Skeletal muscle satellite cell (primary cell): Measurements from ENCODE around the gene SCUBE1.
"Not testable (repeated sequence)": the region's sequence is repeated elsewhere in the genome, so short reads cannot be mapped to it uniquely, and the experiment has no call there.

ENCODE experiments used
- H3K27me3 ChIP-seq: 2 replicates; pipeline ENCODE4 v1.7.0; 2013; ENCODE audit warnings: low read length; ENCODE audit not compliant: control insufficient read depth, insufficient read depth
- H3K36me3 ChIP-seq: 2 replicates; pipeline ENCODE4 v1.7.0; 2013; ENCODE audit warnings: mild to moderate bottlenecking, control low read depth, low read length; ENCODE audit not compliant: insufficient read depth
- H3K4me1 ChIP-seq: 2 replicates; pipeline ENCODE4 v1.7.0; 2013; ENCODE audit warnings: low read length; ENCODE audit not compliant: control insufficient read depth, insufficient read depth
- H3K4me2 ChIP-seq: 2 replicates; pipeline ENCODE4 v1.7.0; 2013; ENCODE audit warnings: mild to moderate bottlenecking, low read length
- H3K4me3 ChIP-seq: 2 replicates; pipeline ENCODE4 v1.7.0; 2013; ENCODE audit warnings: low read length
- H3K9ac ChIP-seq: 2 replicates; pipeline ENCODE4 v1.7.0; 2013; ENCODE audit warnings: mild to moderate bottlenecking, low read depth, low read length, moderate library complexity
- H3K9me3 ChIP-seq: replicated peaks from 2 replicates; pipeline ENCODE4 v1.7.0; 2013; ENCODE audit warnings: mild to moderate bottlenecking, control low read depth, low read length

SCUBE1 gene

GRCh38 chr22:43288378-43288777 is 54.8 kb downstream of the SCUBE1 start:
- Histone ChIP-seq H3K36me3 (no peaks in the 10 kb centered on the region), H3K4me3 (no peak overlapping the region), H3K9me3 (no peaks in the 10 kb centered on the region), H3K4me2 (no peak overlapping the region), H3K27me3 (peaks cover 65% of the 10 kb centered on the region), H3K4me1 (no peaks in the 10 kb centered on the region), H3K9ac (no peak overlapping the region)

DNA sequence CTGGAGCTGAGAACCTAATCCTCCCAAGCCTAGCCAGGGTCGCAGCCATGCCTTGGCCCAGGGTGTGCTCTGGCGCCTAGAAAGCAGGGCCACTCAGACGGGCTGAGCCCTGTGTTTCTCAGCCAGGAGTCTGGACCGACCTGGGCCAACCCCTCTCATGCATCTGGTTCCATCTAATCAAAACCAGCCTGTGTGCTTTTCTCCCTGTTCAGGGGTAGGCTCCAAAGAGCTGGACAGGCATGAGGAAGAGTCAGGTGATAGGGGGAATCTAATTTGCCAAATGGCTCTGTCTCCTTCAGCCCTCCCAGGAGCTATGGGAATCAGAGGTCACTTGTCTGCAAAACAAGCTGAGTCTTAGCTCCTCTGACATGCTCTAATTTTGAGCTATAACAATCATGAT is 55.7 kb downstream of the SCUBE1 start:
- no peak overlapping the region for H3K4me2 ChIP-seq
- H3K4me3 ChIP-seq, result no peak overlapping the region
- peaks cover 56% of the 10 kb centered on the region for H3K27me3 ChIP-seq
- H3K4me1 ChIP-seq, result no peaks in the 10 kb centered on the region
- no peaks in the 10 kb centered on the region for H3K36me3 ChIP-seq
- no peak overlapping the region for H3K9ac ChIP-seq
- no peaks in the 10 kb centered on the region for H3K9me3 ChIP-seq

DNA sequence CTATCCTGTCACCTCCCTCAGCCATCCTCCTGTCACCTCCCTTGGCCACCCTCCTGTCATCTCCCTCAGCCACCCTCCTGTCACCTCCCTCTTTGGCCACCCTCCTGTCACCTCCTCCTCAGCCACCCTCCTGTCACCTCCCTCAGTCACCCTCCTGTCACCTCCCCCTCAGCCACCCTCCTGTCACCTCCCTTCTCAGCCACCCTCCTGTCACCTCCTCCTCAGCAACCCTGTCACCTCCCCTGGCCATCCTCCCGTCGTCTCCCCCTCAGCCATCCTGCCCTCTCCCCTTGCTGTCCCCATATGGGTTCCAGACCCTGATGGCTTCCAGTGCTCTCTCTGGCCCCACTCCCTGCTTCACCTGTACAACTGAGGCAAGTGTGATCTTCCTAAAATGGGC is 61.8 kb downstream of the SCUBE1 start:
- no peaks in the 10 kb centered on the region for H3K36me3 ChIP-seq
- H3K4me2 ChIP-seq, result no peak overlapping the region
- no peaks in the 10 kb centered on the region for H3K4me1 ChIP-seq
- peaks cover 14% of the 10 kb centered on the region for H3K27me3 ChIP-seq
- H3K9me3 ChIP-seq, result no peaks in the 10 kb centered on the region
- H3K4me3 ChIP-seq, result no peak overlapping the region
- H3K9ac ChIP-seq, result no peak overlapping the region

DNA sequence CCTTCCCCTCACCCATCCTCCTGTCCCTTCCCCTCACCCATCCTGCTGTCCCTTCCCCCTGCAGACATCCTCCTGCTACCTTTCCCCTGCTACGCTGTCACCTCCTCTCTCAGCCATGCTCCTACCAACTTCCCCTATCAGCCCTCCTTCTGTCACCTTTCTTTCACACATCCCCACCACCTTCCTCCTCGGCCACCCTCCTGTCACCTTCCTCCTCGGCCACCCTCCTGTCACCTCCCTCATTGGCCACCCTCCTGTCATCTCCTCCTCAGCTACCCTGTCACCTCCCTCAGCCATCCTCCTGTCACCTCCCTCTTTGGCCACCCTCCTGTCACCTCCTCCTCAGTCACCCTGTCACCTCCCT is 62.7 kb downstream of the SCUBE1 start:
- H3K4me3 ChIP-seq, H3K4me1 ChIP-seq: not testable (repeated sequence)

DNA sequence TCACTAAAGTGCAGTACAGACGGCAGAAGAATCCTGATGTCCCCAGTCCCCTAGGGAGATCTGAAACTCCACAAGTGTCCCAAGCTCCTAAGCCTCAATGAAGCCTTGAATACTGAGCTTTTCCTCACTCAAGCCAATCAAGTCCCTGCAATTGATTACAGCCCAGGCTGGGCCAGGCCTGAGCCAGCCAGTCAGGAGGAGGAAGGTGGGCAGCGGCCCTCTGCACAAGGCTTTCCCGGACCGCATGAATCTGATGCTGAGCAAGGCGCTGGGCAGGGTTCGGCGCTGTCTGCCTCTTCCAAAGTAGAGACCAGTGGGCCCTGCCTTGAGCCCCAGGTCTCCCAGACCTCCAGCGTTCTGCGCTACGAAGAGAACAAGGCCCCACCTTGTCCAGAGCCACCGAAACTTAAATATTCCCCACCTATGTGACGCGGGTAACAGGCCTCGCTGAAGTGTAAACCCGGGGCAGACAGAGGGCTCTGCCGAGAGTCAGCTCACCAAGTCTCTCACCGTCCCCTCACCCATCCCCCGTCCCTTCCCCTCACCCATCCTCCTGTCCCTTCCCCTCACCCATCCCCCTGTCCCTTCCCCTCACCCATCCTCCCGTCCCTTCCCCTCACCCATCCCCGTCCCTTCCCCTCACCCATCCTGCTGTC is 63.2 kb downstream of the SCUBE1 start:
- Histone ChIP-seq H3K4me2 (no peak overlapping the region), H3K9ac (no peak overlapping the region), H3K4me1 (no peaks in the 10 kb centered on the region), H3K9me3 (no peaks in the 10 kb centered on the region), H3K4me3 (no peak overlapping the region), H3K36me3 (no peaks in the 10 kb centered on the region), H3K27me3 (peaks cover 26% of the 10 kb centered on the region)

More for the DNA sequence above, 62.7 kb downstream of the SCUBE1 start:
- not testable (repeated sequence) for H3K9me3 ChIP-seq, H3K9ac ChIP-seq, H3K36me3 ChIP-seq, H3K4me2 ChIP-seq
- H3K27me3 ChIP-seq, result peaks cover 21% of the 10 kb centered on the region

DNA sequence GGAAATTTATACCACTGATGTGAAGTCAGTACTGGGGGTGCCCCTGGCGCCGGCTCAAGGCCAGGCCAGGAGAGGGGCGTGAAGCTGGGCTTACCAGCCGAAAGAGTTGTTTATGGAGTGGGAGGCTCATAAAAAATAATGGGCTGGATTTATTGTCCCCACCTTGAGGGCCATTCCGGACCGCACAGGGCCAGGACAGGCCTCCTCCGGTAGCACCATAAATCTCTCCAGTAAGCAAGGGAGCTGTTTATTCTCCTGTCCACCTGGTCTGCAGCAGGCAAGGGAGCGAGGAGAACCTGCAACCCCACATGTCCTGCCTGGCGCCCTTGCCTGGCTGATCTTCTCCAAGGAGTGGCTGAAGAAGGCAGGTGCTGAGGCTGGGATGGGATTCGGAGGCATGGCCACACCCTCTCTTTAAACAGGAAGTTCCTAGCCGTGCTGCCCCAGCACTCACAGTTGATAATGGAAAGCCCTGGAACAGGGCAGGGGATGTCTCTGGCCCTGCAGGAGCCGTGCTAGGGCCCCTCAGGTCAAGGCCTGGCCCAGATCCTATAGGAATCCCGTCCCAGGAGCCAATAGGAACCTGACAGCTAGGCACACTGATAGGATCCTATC is 65.1 kb downstream of the SCUBE1 start:
- H3K9ac ChIP-seq, result no peak overlapping the region
- no peaks in the 10 kb centered on the region for H3K9me3 ChIP-seq
- no peaks in the 10 kb centered on the region for H3K36me3 ChIP-seq
- H3K4me2 ChIP-seq, result no peak overlapping the region
- peaks cover 20% of the 10 kb centered on the region for H3K27me3 ChIP-seq
- no peaks in the 10 kb centered on the region for H3K4me1 ChIP-seq
- H3K4me3 ChIP-seq, result no peak overlapping the region

DNA sequence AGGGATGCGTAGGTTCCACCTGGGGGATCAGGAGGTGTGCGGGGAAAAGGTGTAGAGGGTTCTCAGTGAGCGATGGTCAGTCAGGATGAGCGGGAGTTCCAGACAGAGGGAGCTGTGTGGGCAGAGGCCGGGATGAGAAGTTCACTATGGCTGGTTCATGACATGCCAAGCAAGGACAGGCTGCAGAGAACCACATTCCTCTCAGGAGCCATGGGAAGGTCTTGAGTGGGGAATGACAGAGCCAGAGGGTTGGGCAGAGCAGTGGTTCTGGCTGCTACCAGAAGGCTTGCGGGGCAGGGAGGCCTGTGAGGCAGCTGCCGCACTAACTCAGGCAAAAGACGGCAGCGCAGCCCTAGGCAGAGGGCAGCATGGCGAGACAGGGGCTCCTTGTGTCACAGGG is 66.1 kb downstream of the SCUBE1 start:
- no peak overlapping the region for H3K4me2 ChIP-seq

DNA sequence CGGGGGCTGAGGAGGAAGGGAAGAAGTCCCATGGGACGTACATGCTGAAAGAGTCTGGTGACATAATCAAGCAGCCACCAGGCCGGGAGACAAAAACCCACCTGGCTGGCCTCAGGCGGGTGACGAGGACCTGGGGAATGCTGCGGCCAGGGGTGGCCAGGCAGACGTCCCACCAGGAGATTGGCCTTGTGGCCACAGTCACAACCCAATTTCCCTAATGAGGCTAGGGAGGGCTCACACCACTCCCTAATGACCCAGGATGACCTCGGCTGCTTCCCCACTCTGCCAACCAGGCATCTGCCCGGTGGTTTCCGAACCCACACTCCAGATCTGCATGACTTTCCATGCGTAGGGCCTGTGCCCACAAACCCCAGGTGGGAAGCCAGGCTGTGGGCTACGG is 66.9 kb downstream of the SCUBE1 start:
- no peak overlapping the region for H3K4me2 ChIP-seq

More for the DNA sequence above, 66.1 kb downstream of the SCUBE1 start:
- H3K9me3 ChIP-seq, result no peaks in the 10 kb centered on the region
- H3K9ac ChIP-seq, result no peak overlapping the region
- no peak overlapping the region for H3K4me3 ChIP-seq
- H3K27me3 ChIP-seq, result peaks cover 29% of the 10 kb centered on the region
- H3K36me3 ChIP-seq, result no peaks in the 10 kb centered on the region
- no peaks in the 10 kb centered on the region for H3K4me1 ChIP-seq

DNA sequence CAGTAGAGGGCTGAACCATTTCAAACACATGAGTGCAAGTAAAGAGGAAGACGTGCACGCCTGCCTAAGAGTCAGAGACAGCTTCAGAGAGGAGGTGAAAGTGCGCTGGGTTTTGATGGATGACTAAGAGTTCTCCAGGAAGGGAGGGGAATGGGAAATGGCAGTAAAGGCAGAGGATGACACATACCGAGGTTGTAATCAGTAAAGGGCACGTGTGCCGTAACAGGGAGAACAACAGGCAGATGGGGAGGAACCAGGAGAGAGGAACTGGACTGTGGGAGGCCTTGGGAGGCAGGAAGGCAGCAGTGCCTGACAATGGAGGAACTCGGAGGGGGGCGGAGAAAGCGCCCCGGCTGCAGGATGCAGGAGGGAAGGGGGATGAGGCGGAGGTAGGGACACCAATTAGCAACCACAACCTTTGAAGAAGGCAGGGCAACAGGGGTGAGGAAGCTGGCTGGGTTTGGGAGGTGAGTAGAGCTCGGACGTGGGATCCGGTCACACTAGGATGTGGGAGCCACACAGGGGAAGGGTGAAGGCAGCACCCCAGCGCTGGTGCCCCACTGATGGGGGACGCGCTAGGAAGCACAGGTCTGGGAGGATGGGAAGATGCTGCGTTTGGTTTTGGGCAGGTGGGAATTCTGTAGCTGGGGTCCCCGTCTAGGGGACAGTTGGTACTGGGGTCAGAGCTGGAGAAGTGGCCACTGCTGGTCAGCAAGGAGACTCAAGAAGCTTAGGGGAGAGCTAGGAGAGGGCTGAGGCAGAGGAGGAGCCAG is 67.4 kb downstream of the SCUBE1 start:
- H3K36me3 ChIP-seq, result no peaks in the 10 kb centered on the region
- no peak overlapping the region for H3K4me3 ChIP-seq
- no peaks in the 10 kb centered on the region for H3K4me1 ChIP-seq
- H3K9me3 ChIP-seq, result no peaks in the 10 kb centered on the region
- H3K27me3 ChIP-seq, result peaks cover 35% of the 10 kb centered on the region
- H3K4me2 ChIP-seq, result no peak overlapping the region
- H3K9ac ChIP-seq, result no peak overlapping the region

More for the DNA sequence above, 66.9 kb downstream of the SCUBE1 start:
- Histone ChIP-seq H3K9ac (no peak overlapping the region), H3K9me3 (no peaks in the 10 kb centered on the region), H3K27me3 (peaks cover 35% of the 10 kb centered on the region), H3K36me3 (no peaks in the 10 kb centered on the region), H3K4me3 (no peak overlapping the region), H3K4me1 (no peaks in the 10 kb centered on the region)

DNA sequence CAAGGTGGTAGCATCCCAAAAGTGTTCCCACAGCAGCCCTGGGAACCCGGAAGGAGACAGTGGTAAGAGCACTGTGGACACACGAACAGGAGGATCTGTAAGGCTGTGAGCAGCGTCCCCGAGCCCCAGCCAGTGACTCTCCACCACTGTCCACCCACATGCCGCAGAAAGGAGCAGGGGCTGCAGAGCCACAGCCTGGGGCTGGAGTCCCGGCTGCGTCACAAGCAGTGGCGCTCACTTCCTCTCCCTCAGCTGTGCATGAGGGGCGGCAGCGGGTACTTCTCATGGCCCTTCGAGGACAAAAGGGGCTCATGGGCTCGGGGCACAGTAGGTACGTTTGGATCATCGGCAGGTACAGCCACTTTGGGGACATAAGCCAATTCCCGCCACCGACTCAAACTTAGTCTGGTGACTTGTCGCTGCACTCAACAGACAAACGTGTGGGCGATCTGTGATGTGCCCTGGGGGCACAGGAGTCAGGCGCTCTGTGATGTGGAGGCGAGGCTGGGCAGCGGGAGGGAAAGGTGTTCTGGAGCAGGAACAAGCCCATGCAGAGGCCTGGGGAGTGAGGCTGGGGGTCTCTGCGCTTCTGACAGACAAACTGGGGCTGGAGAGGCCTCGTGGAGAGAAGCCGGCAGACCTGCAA is 68.5 kb downstream of the SCUBE1 start:
- H3K27me3 ChIP-seq, result peaks cover 36% of the 10 kb centered on the region
- no peak overlapping the region for H3K9ac ChIP-seq
- H3K36me3 ChIP-seq, result no peaks in the 10 kb centered on the region
- H3K4me1 ChIP-seq, result no peaks in the 10 kb centered on the region
- H3K4me3 ChIP-seq, result no peak overlapping the region
- no peak overlapping the region for H3K4me2 ChIP-seq
- H3K9me3 ChIP-seq, result no peaks in the 10 kb centered on the region

- Histone ChIP-seq H3K9ac (no peak overlapping the region), H3K4me1 (no peaks in the 10 kb centered on the region), H3K4me3 (no peak overlapping the region), H3K9me3 (no peaks in the 10 kb centered on the region), H3K27me3 (peaks cover 43% of the 10 kb centered on the region), H3K36me3 (no peaks in the 10 kb centered on the region), H3K4me2 (no peak overlapping the region)
These were observed 69.2 kb downstream of the SCUBE1 start for GRCh38 chr22:43273902-43274484.
